ENCODE measurements around the gene TRAM2. TPM values are rescaled to one million over a fixed set of nuclear protein-coding genes. Genes with fewer than 3 reads are reported as not detected.

Gene TRAM2
- total RNA-seq, 4 donors from 2014 or later: 6.5 to 14.1 (median 7.2) TPM

GRCh38 chr6:52509281-52510212 is 67.3 kb downstream of the TRAM2 start:
- H3K4me1 ChIP-seq: peaks cover 51% of the 10 kb centered on the region
- H3K36me3 ChIP-seq: peaks cover 39% of the 10 kb centered on the region
- H3K27ac ChIP-seq: no peak overlapping the region
- TF ChIP-seq EP300 (IDR thresholded peaks at IDR 0.05): no peak
- no peak for TF ChIP-seq POLR2AphosphoS5 (IDR thresholded peaks at IDR 0.05)
- no peak for TF ChIP-seq POLR2A (IDR thresholded peaks at IDR 0.05)
- TF ChIP-seq CTCF (IDR thresholded peaks at IDR 0.05): no peak
- H3K9me3 ChIP-seq: no peaks in the 10 kb centered on the region
- H3K4me3 ChIP-seq: no peak overlapping the region
- no peaks in the 10 kb centered on the region for H3K27me3 ChIP-seq
- WGBS: 87% methylated on average over 10 of the region's 14 CpGs
- no peak for DNase-seq (ENCODE audit: low spot score in 2 of 2)

- H3K4me1 ChIP-seq: peaks cover 53% of the 10 kb centered on the region
- TF ChIP-seq CTCF (IDR thresholded peaks at IDR 0.05) (no peak), POLR2AphosphoS5 (IDR thresholded peaks at IDR 0.05) (no peak), POLR2A (IDR thresholded peaks at IDR 0.05) (no peak), EP300 (IDR thresholded peaks at IDR 0.05) (no peak)
- DNase-seq (ENCODE audit: low spot score in 2 of 2): no peak
- 93% methylated on average over 5 of the region's 5 CpGs for WGBS
- H3K9me3 ChIP-seq: no peaks in the 10 kb centered on the region
- peak overlapping the region; percentile 27 for H3K27ac ChIP-seq
- H3K4me3 ChIP-seq: no peak overlapping the region
- H3K27me3 ChIP-seq: no peaks in the 10 kb centered on the region
- H3K36me3 ChIP-seq: peaks cover 39% of the 10 kb centered on the region
Measured at GRCh38 chr6:52508261-52508739, 68.6 kb downstream of the TRAM2 start.

DNA sequence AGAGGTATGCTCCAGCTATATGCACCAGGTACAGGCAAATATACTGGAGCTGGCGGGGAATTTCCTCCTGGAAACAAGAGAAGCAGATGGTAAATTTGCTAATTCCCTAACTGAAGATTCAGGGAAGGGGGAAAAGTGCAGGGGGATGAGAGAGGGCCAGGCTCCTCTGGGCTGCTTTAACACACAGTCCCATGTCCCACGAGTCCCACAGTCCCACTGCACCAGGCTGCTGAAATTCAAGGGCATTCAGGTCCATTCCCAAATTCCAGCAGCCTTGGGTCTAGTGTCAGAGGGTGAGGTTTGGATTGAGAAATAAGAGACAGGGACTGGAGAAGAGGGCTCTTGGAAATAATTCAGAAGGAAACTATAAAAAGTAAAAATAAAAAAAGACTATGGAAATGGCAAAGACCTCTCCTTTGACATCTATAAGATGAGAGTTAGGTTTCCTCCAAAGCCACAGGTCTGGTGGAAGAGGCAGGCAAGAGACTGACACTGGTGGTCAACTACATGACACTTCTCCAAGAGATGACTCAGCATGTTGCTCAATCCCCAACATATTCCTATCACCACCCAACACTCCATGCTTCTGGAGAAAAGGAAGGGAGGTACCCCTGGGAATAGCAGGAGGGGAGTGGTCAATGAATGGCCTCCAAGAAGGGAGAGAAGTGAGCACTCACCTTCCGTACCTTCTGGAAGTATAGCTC is 69.2 kb downstream of the TRAM2 start:
- Histone ChIP-seq H3K36me3 (peaks cover 39% of the 10 kb centered on the region), H3K9me3 (no peaks in the 10 kb centered on the region), H3K27ac (peak overlapping the region; percentile 27), H3K4me3 (no peak overlapping the region), H3K4me1 (peaks cover 53% of the 10 kb centered on the region), H3K27me3 (no peaks in the 10 kb centered on the region)
- DNase-seq (ENCODE audit: low spot score in 2 of 2): no peak
- WGBS: 90% methylated on average over 3 of the region's 3 CpGs
- TF ChIP-seq POLR2AphosphoS5 (IDR thresholded peaks at IDR 0.05): no peak
- TF ChIP-seq POLR2A (IDR thresholded peaks at IDR 0.05): no peak
- no peak for TF ChIP-seq CTCF (IDR thresholded peaks at IDR 0.05)
- no peak for TF ChIP-seq EP300 (IDR thresholded peaks at IDR 0.05)

- 83% methylated on average over 9 of the region's 9 CpGs for WGBS
- peaks cover 39% of the 10 kb centered on the region for H3K36me3 ChIP-seq
- TF ChIP-seq CTCF (IDR thresholded peaks at IDR 0.05) (no peak), POLR2A (IDR thresholded peaks at IDR 0.05) (no peak), POLR2AphosphoS5 (IDR thresholded peaks at IDR 0.05) (no peak), EP300 (IDR thresholded peaks at IDR 0.05) (no peak)
- no peak overlapping the region for H3K4me3 ChIP-seq
- no peaks in the 10 kb centered on the region for H3K9me3 ChIP-seq
- no peak overlapping the region for H3K27ac ChIP-seq
- DNase-seq (ENCODE audit: low spot score in 2 of 2): no peak
- H3K4me1 ChIP-seq: peaks cover 51% of the 10 kb centered on the region
- no peaks in the 10 kb centered on the region for H3K27me3 ChIP-seq
Measured at GRCh38 chr6:52506476-52506875, 70.4 kb downstream of the TRAM2 start.

Data from suprapubic skin (tissue), 4 donors.